CD4-positive, alpha-beta T cell treated with Interleukin-17A for 4 hours (primary cell): ENCODE results near the gene GPC3.
A peak's percentile ranks its signal among the peaks of the same experiment; 100 is the strongest.

ENCODE experiments used
- DNase-seq: peaks from one replicate; pipeline ENCODE4 v3.0.0-alpha.2; 2020; ENCODE audit warnings: mixed read lengths

The GPC3 gene

DNA sequence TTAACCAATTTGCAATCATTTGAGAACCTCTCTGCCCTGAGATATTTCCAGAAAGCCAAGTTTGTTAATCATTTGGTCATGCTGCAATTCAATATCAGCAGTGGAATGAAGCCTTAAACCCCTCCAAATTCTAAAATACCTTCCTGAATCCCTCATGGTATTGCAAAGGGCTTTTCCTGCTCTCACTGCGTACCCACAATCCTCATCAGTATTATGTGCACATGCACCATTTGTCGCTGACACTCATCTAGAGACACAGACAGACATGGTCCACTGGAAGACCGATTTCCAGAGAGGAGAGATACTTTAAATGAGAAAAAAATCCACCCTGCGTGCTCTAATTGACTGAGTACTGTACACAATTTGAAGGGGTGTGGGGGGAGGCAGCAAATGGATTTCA lies 104.4 kb downstream of the GPC3 start:
- no peak for DNase-seq

DNA sequence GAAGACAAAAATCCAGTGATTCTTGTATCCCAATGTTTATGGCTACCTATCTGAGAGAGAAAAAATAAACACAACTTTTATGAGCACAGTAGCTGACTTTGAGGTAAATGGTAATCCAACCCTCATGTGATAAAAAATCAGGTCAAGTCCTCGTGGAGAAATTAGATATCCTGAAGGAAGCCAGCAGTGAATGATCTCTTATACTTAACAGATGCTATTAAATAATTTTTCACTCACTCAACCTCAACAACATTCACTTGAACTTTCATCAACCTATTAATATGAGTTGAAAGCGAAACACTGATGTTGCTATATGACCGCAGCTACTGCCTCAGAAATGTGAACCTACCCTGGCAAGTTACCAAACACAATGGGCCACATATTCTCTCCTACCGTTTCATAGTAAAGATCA lies 105.4 kb downstream of the GPC3 start:
- DNase-seq = no peak

DNA sequence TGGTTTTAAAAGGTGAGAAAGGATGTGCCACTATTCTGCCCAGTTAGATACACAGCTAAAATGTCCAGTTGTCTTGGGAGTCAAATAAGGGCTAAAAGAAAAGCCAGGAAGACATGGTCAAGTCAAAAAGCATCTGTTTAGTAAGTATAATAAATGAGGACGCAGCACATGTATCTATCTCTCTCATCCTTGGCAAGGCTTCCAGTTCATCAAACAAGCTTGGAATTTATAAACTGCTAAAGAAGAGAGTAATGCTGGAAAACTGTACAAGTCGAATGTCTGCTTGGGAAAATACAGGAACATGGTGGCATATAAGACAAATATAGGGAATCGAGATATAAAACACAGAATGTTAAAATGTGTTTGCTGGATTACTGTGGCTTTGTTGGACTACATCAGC lies 106.7 kb downstream of the GPC3 start:
- DNase-seq = no peak

DNA sequence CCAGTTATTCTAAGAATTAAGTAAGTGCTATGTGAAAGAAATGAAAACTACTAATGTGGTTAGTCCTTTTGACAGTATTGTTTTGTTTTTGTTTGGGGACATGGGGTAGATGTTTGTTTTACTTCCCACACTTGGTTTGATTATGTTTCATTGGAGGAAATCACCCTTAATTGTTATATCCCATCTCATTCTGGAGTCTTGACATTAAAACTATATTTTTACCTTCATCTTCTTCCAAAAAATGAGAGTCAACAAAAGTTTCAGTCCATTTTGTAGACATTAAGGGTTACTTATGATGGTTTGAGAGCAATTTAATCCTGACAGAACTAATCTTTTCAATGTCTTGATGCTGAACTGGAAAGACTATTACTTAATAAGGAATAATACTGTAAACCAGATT lies 108.7 kb downstream of the GPC3 start:
- DNase-seq = no peak

DNA sequence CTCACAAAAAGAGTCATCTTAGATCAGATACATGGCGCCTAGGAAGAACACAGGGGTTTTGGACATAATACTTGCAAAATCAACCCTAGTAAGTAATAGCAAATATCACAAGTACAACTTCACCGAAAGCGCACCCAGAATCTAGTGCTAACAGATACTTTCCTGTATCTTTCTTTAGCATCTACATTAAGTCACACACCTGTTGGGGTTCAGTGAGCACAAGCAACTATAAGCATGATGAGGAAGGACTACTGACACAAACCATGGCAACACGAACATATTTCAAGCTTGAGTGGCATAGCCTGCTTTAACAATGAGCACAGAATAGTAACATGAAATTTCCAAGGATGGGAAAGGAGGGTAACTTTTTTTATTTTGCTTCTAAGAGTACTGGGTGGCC lies 116.1 kb downstream of the GPC3 start:
- DNase-seq = no peak

DNA sequence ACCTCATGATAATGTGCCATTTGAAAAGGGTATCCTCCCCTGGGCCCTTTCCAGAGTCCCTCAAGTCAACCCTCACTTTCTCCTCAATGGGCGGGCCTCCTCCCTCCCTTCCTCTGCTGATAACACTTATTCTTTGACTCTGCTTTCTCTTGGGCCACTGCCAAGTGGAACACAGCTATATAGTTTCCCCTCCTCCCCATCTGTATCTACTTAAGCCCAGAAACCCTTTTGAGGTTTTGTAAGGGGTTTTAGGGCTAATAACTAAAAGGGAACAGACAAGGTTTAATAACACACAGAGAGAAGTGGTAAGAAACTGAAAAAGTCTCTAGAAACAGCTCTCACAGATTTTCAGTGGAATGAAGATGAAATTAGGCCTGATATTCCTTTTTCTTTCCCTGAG lies 116.7 kb downstream of the GPC3 start:
- DNase-seq = no peak

DNA sequence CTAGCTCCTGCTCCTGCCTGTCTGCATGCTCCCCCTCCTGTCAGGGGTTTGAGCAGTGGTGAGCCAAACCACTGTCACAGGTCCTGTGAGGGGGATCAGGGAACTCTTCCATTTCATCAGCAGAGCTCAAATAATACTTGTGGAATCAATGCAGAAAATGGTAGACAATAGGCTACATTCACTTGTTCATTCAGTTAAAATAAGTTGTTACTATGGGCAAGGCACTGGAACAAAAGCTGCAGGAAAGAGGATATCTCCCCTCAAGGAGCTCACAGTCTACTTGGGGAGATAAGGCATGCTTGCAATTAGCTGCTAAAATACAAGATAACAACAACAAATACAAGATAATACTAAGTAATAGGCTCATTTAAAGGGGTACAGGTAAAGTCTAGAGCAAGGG lies 117.1 kb downstream of the GPC3 start:
- DNase-seq = no peak

DNA sequence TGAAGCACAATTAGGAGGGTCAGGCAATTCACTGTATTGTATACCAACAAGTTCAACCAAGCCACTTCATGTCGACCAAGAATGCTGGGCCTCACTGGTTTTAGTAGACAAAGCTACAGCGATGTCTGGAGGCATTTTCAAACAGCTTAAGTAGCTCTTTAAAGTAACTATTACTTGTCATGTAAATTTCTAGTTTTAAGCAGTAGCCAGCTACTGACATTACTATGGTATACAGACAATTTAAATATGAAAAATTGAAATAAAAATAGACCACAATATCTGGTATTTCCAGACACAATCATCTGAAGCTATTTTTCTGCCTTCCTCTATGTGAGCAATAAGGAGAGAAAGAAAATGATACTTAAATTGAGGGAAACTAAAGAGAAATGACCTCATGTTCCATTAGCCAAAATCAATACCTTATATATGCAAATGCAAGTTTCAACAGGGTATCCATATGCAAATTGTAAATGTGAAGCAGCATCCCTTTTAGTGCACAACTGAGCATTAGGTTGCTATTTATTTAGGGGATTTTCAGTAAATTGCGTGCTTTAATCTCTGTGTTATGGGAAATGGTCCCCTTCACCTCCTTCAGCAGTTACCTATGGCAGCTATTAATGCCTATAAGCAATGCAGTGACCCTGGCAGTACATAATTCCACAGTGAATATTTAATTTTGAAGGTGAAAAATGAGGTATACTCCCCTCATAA lies 119.5 kb downstream of the GPC3 start:
- no peak for DNase-seq

DNA sequence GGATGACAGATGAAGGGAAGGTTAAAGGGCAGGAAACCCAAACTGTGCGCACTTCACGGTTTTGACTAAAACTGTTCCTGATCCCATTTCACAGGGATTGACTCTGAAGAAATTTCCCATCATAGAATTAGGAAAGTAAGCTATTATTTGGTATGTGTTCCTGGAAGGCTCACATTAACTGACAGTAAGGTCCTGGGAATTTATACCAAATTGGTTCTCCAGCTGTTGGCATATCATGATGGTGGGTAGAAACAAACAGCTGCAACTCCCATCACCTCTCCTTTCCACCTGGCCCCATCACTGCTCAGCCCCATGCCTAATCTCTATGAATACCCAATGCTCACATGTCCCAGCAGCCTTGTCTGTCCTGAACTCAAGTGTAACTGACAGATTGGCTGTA lies 121.2 kb downstream of the GPC3 start:
- DNase-seq = no peak

DNA sequence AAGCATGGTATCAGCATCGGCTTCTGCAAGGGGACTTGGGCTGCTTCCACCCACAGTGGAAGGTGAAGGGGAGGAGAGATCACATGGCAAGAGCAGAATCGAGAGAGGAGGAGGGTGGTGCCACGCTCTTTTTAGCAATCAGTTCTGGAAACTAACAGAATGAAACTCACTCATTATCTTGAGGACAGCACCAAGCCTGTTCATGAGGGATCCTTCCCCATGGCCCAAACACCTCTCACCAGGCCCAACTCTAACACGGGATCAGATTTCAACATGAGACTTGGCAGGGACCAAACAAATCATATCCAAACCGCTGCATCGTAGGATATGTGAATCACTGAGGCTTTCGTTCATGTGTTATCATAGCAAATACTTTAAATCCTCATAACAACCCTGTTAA lies 125.5 kb downstream of the GPC3 start:
- no peak for DNase-seq

DNA sequence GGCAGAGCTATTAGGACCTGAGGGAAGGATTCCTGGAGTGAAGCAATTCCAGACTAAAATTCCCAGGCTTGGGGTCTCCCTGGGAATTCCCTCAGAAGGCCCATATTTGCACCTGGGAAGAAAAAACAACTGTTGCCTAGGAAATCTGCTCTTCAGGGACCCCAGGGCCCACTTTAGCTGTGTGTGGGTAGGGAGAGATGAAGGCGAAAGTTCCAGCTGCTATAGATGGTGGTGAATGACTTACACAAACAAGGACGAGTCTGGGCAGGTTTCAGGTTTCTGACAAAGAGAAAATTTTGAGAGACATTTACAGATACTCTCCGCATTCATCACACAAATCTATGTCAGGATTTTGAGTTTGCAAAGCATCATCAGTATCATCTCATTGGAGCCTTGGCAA lies 126.1 kb downstream of the GPC3 start:
- DNase-seq = no peak

DNA sequence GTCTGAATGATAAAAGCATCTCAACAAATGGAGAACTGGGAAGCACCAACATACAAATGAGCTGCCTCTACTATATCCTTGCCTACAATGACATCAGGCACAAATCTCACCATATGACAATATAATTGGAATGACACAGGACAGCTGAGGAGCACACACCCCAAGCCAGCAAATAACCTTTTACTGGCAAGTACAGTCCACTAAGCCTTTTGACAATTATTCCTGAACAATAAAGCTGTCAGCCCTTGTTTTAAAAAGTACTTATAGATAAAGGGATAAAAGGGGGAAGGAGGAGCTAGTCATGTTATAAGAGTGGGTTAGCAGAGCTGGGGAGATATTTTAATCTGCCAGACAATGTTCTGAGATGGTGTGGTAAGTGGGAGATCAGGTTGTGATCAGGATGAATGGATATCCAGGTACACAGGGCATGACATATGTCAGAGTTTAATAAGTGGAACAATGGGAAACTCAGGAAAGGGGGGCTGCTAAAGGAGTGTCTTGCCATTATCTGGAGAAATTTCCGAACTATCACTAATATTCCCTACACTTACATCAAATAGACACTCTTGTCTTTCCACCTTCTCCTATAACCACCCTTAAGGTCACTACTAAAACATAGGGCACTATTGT lies 127.6 kb downstream of the GPC3 start:
- no peak for DNase-seq

DNA sequence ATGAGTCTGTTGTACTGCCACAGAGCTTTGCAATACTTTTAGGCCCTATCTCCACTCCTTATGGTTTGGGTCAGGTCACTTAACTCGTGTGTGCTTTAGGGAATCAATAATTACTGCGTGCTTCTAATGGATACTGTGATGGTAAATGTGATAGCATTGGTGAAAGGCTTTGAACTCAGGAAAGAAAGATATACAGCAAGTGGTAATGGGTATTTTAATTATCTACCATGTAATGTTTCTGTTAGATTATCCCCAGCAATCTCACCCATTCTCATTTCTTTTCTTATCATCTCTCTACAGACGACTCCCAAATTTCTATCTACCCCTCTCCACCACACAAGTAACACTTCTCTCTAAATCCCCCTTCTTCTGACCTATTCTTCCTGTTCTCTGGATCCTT lies 128.6 kb downstream of the GPC3 start:
- DNase-seq = no peak

DNA sequence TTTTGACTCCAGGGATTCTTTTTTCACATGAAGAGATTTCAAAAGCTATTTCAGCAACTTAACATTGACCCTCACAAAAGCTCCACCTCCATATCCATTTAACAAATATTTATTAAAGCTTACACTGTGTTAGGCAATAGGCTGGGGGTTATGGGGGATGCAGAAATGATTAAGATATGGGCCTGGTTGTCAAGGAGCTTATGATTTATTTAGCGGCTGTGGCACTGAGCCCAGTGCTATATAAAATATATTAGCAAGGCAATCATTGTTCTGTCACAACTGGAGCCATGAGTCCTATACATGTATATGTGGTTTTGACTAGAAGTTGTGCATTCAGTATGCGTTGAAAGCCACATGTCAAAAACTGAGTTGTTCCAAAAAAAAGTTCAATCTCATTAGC lies 131.1 kb downstream of the GPC3 start:
- no peak for DNase-seq

DNA sequence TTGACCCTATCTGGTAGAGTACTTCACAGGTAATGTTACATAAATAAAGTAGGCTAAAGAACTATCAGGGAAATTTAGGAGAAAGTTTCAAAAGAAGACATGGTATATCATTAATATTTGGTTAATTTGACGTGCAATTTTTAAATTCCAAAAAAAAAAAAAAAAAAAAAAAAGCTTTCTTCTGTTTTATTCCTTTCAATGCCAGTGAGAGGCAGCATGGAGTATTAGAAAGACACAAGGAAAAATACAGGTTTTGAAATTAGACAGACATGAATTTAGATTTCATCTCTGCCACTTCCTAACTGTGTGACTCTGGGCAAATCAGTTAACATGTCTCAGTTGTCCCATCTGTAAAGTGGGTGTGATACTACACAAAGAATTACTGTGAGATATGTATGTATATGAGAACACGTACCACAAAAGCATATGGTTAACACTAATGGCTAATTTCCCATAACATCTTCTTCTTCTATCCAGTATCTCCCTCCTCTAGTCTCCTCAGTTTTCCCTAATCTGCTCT lies 132.5 kb downstream of the GPC3 start:
- DNase-seq = no peak

DNA sequence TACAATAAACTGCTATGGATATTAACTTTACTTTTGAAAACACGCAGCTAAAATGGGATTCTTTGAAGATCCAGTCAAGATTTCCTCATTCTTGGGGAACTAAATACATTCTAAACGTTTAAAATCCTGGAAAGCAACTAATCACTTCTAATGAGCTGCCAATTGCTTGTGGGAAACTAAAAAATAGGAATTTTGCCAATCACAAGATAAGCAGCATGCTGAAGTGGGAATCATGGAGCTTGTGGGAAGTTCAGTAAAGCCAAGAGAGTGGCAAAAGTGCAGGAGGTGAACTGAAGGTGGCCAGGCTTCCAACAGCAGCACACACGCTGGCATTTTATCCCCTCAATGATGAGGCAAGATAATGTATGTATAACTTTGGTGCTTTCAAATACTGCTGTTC lies 133.0 kb downstream of the GPC3 start:
- no peak for DNase-seq

DNA sequence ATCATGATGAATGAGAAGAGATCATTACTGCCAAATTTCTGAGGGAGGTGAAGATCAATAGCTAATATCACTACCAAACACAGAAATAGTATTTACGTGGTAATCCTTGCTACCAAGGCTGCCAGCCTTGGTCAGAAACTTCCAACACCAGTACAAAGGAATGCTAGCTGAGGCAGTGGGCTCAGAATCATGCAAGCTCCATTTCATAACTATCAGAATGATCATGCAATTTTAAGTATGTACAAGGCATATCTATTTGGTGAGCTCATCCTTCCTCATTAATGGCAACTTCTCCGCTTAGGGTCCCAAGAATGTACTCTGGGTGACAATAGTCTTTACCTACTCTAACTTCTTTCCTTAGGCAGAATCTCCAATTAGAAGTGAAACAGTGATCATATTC lies 135.0 kb downstream of the GPC3 start:
- no peak for DNase-seq

DNA sequence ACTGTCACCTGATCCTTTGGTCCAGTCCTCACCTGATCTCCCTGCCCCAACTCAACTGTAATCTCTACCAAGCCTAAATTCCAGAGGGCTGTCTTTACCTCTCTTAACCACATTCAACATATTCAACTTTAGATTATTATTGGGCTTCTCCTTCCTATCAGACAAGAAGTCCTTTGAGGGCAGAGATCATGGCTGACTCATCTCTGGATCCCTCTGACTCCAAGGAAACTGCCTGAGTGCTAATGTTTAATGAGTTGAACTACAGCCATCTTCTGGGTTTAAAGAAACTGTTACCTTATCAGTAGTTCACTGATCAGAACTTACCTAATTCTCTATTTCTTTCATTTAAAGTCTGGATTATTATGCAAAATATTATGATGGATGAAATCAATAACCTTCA lies 135.7 kb downstream of the GPC3 start:
- DNase-seq = no peak

DNA sequence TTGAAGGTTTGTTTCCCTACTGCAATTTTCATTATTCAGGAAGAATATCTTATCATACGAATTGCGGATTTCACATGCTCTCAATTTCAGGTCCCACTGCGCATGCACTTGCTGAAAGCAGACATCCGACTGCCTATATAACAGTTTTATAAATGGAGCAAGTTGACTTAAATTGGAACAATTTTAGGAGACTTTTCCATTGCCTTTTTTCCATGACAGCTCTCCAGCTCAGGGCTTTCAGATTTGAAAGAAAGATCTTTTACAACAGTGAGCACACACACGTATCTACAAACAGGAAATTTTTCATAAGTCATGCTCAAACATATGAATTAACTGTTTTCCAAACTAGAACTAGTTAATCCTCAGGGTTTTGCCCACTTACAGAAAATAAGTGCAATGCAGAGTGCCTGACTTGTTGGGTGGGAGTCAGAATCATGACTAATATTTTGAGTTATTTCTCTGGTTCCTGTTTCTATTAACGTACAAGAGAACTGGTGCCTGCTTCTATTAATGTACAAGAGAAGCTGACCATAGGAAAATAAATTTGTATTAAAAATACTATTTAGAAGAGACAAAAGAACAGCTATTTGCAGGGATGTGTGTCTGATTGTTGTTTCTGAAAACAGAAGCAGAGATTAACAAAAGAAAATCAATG lies 137.9 kb downstream of the GPC3 start:
- DNase-seq = no peak

DNA sequence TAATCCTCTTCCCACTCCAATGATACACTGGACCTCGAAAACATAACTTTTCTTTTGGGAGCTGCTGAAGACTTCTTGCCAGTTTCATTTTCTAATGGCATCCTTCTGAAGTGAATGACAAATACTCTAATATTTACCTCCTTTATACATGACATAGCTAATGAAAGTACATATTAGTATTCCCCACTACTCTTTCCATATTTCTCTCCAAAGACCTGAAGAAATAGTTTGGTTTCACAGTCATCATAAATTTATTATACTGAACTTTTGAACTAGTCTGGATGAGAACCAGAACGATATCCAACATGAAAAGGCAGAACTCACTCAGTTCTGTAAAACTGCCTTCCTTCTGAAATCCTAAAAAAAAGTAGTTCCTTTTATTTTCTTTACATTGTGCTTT lies 139.1 kb downstream of the GPC3 start:
- no peak for DNase-seq

DNA sequence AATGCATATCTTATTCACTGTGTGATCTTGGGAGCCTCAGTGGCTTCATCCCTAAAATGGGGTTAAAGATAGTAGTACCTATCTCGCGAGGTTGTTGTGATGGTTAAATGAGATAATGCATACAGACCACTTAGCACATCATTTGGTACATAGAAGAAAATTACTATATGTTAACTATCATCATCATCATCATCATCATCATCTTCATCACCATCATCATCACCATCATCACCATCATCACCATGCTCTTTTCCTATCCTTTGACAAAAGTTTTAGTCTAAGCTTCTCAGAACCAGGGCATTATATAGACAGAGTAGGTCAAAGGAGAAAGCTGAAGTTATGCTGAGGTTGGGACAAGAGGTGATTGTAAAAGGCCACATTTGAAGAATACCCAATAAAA lies 145.0 kb downstream of the GPC3 start:
- DNase-seq = no peak

DNA sequence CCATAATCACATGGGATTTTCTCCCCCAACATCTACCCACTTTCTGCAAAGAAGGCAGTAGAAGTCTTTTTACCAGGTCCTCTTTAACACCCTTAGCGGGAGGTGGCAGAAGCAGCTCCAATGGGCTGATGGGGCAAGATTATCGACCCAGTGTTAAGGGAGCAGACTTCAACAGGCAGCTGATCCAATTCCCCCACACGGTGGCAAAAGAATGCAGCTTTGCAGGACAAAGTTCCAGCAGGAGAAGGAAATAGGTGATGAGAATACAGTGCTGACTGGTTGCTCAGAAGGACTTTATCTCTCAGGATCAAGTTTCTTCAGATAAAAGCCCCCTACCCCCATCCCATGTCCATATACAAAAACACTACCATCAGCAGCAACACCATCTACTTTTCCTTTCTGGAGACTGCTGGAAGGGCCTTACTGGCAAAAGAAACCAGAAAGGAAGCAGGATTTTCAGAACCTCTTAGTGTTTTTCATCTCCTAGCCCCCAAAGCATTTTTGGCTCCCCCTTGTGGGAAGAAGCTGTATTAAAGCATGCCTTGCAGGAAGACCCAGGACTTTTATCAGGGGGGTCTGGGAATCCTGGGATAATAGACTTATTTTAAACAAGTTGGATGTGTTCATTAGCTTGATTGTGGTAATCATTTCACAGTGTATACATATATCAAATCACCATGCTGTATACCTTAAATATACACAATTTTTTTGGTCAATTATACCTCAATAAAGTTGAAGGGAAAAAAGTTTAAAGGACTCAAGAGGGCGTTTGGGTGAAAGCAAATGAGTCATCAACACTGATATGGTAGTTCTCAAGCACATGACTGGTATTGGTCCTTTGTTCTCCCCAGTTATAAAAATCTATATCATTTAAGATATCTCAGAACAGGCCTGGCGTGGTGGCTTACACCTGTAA lies 146.4 kb downstream of the GPC3 start:
- peak; percentile 51 for DNase-seq

DNA sequence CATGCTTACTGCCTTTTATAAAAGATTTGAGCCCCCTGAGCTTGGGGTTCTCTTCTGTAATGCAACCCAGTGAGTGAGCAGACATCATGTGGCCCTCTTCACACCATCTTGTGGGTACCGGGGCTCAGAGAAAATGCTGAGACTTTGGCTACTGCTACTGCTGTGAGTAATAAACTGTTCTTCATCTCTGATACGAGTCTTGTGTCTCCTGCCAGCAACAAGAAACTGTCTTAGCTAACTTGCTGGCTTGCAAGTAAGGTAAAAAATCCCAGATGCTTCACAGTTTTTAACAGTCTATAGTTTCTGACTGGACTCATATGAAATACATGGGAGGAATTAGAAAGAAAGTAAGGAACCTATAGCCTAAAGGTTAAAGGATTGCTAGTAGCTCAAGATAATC lies 148.3 kb downstream of the GPC3 start:
- DNase-seq = no peak
